NCI-H146 (cell line): ENCODE results near the gene PLXNA3.
"Not testable (repeated sequence)": the region's sequence is repeated elsewhere in the genome, so short reads cannot be mapped to it uniquely, and the experiment has no call there.

Source experiments
- DNase-seq: peaks from one replicate; lab custom pipeline; 2025; lab: John Stamatoyannopoulos, UW

Gene PLXNA3

DNA sequence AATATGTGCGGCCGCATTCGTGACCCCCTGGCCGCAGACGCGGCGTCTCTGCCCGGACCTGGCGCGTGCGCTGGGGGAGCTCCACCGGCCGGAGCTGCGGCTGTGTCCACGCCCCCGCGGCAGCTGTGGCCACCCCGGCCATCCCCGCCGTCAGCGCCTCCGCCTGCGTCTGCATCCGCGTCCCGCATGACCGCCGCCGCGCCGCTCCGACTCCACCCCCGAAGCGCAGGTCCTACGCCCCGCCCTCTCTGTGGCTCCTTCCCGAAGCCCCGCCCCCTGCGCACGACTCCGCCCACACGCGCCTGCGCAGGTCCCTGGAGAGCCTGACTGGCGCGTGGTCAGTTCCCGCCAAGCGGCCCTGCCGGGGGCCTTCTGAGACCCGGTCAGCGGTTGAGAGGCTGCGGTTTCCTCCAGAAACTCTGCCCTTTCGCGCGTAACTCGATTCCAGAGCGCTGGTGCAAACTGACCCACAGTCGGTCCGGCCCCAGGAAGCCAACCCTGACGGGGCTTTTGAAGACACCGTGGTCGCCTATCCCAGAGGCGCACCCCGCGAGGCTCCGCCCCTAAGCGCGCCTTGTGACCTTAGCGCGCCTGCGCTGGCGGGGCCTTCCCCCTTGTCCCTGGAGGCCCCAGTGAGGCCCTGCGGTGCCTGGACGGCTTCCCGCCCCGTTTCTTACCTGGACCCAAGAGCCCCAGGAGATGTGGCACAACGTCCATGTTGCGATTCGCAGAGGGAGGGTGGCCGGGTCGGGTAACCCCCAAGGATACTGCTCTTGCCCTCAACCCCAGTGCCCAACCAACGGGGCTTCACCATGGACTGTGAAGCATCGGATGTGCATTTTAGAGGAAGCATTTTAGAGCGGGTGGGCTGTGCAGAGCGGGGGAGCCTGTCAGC is 20.9 kb downstream of the PLXNA3 start, which contains the start of gene LAGE3:
Gene LAGE3, minus strand, starts transcription at position 554 of the 895 bp plus-strand sequence. Its CDS starts 366 bp downstream, at position 188.
- peak; percentile 91 for DNase-seq

DNA sequence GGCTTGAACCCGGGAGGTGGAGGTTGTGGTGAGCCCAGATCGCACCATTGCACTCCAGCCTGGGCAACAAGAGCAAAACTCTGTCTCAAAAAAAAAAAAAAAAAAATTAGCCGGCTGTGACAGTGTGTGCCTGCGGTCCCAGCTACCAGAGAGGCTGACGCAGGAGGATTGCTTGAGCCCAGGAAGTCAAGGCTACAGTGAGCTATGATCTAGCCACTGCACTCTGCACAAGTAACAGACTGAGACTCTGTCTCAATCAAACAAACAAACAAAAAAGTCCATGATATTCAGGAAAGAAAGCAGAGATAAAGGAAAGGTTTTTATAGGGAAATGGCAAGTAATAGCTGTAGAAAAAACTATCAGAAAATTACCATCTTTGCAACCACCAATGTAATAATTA is 23.1 kb downstream of the PLXNA3 start:
- DNase-seq: no peak

DNA sequence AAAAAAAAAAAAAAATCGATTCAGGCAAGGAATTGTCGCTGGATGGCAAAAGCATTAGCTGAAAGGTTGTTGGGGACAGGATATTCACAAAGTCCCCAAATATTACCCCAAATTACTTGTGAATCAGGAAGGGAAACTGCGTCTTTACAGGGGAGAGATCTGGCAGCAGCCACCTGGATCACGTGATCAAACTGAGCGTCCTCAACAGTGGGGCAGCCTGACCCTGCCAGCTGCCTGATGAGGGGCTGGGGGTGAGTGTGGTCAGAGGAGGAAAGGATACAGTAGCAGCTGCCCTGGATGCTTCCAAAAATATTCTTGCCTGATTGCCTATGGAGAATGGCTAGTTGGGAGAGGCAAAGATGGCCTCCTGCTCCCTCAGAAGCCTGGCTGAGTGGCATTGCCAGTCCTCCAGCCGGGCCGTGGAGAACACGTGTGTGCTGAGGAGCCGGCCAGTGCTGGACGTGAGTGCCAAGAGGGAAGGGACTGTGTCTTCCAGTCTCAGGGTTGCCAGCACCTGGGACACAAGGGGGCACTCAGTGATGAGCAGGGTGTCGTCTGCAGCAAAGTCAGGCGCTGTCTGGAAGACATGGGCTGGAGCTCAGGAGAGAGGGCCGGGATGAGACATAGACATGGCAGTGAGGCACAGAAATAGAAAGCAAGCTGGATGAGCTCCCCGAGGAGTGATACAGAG is 24.0 kb downstream of the PLXNA3 start:
- no peak for DNase-seq

DNA sequence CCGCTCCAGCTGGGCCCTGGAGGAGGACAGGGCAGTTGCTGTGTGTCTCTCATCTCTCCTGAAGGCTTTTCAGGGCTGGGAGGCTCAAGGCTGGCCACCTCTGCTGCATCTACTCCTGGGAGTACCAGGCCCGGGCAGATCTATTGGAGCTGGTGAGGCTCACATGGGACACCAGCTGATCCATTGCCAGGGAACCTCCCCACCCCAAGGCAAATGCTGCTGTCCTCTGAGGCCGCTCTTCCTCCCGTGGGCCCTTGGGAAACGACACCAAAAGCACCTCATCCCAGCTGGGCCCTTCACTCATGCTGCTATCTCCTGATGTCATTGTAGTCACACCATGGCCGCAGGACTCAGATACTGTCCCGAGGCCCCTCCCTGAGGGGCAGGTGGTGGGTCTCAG is 24.7 kb downstream of the PLXNA3 start:
- DNase-seq: no peak

DNA sequence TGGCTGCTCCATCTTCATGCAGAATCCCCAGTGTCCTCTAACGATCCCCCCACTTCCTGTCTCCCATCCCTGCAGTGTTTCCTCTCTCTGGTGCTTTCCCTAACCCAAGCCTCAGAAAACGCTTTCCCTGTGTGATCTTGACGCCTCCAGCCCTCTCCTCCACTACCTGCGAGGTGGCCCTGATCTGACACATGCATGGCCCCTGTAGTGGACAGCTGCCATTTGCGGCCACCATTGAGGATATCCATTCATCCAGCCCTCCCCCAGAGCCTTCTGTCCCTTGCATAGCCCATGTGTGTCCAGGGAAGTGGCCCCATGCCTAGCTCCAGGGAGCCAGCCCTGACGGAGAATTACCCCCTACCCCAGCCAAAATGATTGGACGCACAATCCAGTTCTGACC is 25.2 kb downstream of the PLXNA3 start:
- DNase-seq: no peak

DNA sequence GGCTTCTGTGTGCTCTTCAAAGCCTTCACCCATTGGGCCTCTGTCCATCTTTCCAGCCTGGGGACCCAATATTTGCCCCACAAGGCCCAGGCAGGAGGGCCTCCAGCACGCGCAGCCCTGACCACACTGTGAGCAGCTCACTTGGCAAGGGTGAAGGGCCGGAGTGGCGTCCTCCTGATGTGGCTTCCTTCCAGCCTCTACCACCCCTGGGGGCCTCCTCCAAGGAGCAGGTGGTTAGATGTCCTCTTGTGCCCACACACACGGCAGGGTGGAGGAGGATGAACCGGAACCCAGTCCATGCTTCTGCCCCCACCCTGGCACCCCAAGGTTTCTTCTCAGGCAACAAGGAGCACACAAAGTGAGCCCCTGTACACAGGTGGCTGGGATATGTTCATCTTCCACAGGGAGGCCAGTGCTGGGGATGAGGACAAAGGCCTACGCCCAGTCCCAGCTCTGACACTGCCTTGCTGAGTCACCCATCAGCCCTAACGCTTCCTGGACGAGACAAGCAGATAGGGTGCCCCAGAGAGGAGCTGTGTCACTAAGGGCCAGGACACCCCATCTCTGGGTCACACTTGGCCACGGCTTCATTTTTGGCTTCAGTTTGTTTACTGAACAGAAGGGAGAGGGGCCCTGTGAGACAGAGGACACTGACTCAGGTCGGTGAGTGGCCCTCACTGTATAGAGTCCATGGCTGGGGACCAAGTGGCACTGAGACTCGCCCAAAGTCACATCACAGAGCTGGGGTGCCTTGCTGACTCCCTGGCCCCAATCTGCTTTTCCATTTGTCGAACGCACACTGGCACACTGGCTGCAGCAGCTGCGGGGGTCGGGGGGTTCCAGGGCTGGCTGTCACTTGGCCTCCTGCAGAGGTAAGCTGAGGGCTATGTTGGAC is 26.4 kb downstream of the PLXNA3 start:
- no peak for DNase-seq

DNA sequence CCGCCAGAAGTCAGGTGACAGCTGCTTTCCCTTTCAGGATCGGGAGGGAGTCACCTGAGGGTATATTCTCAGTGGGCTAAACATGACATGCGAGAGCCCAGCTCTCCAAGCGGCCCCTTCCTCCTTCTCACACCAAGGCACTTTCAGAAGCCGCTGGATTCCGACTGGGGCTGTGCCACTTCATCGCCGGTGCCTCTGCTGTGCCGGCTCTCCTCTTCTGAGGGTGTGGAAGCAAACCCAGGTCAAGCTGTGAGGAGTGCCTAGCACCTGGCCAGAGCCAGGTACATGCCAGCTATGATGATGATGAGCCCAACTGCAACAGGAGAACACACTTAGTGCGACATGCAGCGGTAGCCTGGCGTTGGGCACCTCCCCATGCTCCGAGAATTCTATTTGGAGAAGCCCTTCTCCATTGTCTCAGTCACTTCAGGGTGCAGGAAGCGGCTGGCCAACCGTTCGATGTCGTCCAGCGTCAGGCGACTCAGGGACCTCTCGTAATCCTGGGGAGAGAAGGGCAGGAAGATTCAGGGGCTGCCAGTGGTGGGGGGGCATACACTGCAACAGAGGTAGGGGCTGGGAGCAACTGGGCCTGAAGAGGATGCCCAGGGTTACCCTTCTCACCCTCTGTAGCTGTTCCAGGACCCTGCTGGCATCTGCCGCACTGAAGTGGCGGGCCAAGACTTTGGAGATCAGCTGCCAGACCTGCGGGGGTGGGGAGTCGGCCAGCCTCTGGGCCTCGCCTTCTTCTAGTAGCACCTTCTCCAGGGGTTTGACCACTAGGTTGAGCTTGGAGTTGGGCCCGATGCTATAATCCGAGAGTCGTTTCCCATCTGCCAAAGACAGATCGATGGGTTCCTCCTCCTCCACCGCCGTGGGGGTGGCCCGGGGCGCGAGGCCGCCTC is 27.3 kb downstream of the PLXNA3 start:
- no peak for DNase-seq

DNA sequence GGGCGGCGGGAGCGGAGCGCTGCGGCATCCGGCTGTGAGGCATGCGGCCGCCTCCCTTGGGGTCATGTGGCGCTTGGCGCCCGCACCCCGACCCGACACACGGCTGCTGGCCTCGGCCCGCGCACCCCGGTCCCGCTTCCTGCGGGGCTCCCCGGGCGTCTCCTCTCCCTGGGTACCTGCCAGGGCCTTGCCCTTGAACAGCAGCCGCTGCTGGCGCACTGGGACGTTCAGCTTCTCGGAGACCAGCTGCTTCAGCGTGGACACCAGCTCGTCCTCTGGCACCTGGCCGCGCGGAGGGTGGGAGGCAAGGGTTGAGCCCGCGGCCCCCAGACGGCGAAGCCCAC is 27.9 kb downstream of the PLXNA3 start:
- peak; percentile 32 for DNase-seq

DNA sequence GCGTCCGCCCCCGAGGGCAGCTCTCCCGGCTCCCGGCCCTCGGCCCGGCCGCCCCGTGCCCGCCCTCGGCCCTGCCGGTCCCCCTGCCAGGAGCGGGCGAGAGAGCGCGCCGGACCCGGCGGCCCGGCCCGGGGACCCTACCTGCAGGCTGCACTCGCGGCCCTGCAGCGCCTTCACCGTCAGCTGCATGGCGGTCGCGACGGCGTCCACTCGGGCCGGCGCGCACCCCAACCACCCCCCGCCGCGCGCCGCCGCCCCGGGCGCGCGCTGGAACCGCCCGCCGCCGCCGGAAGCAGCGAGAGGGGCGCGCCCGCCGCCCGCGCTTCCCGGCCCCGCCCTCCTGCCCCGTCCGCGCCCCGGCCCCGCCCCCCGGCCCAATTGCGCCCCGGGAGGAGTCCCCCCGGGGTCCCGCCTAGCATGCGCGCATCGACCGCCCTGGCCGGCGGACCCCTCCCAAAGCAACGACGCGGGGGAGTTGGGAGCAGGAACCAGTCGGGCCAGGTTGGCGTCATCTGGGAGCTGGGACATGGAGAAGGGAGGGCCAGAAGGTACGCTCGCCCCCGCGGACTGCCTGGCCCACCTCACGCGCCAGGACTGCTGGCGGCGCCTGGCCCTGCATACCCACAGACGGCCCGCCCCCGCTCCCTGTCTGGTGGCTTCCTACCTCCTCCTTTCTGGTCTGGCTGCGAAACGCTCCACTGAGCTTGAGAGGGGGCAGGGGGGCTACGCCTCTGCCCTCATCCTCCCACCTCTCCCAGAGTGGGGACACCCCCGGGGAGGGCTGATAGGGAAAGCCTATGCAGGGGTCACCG is 28.5 kb downstream of the PLXNA3 start, which contains the start of gene UBL4A:
Gene UBL4A, minus strand, starts transcription at position 220 of the 812 bp plus-strand sequence. Its CDS starts 31 bp downstream, at position 189.
- DNase-seq: peak; percentile 45

DNA sequence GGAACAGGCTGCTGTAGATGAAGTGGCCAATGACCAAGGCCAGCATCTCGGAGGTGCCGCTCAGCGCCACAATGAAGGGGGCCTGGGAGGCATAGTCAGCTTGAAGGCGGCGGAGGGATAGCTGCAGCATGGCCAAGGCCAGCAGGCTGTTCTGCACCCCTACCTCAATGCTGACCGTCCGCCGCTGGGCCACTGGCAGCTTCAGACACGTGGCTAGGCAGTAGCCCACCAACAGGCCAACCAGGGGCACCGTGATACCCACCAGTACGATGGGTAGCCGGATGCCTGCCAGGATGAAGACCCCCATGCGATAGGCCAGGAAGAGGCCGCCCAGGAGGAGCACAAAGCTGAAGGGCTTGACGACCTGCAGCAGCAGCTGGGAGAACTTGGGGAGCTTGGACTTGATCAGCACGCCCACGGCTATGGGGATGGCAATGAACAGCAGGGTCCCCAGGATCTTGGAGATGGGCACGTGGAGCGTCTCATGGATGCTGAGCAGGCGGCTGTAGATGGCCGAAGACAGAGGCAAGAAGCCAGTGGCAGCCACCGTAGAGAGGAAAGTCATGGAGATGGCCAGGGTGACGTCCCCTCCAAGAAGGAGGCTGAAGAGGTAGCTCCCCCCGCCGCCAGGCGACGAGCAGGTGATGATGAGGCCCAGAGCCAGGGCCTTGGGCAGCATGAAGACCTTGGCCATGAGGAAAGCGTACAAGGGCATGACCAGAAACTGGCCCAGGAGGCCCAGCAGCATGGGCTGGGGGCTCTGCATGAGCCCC is 29.6 kb downstream of the PLXNA3 start:
- DNase-seq: no peak

DNA sequence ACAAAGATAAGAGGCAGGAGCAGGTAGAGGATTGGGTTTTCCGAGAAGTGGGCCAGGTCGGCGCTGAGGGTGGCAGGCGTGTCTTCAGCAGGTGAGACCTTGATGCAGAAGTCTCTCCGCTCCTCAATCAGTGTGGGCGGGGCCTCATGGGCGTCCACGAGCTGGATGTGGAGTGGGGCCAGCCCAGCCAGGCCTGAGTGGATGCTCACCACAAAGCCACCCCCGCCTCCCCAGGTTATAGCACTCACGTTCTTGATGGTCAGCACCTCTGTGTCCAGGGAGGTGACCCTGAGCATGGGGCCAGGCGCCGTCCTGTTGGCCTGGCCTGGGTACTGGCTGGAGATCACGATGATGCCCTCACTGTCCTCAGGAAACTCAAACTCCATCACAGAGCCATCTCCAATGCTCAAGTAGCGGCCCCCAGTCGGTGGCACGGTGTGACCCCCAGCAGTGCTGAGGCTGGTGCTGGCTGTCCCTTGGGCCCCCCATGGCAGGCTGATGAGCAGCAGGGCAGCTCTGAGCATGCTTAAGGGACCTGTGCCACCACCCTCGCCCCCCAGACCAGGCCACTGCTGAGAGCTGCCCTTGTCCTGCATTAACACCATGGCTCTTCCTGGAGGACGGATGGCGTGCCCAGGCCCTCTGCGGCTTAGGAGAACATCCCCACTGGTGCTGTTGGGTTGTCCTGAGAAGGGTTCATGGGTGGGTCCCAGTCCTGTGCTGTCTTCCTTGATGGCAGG is 30.4 kb downstream of the PLXNA3 start:
- no peak for DNase-seq

DNA sequence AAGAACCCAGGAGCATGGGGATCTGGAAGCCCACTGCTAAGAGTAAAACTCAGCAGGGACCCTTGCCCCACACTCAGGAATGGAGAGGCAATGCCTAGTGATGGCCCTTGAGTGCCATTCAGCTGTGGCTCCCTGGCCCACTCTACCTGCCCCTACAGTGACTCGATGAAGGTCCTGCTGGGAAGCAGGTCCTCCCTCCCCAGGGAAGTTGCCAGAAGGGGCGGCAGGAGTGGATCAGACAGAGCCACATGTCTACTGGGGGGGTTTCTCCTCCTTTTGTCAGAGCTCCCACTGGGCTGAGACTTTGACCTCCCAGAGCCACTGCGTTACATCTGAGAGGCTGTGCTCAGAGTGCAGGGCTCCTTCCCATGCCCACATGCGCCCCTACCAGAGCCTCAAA is 31.1 kb downstream of the PLXNA3 start:
- no peak for DNase-seq

DNA sequence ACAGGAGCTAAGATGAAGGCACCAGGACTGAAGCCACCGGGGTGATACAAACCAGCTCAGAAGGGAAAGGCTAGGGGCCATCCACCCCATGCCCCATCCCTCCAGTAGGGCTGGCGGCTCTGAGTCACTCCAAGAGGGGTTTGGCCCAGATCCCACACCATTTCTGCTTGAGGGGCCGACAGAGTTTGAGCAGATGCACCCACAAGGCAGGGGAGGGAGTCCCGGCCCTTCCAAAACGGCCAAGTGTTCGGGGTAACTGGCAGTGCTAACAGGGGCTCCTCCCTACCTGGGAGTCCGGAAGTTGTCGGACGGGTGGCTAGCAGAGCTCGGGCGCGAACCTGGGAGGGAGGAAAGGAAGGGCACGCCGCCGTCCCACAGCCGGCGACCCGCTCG is 31.9 kb downstream of the PLXNA3 start:
- DNase-seq: no peak

DNA sequence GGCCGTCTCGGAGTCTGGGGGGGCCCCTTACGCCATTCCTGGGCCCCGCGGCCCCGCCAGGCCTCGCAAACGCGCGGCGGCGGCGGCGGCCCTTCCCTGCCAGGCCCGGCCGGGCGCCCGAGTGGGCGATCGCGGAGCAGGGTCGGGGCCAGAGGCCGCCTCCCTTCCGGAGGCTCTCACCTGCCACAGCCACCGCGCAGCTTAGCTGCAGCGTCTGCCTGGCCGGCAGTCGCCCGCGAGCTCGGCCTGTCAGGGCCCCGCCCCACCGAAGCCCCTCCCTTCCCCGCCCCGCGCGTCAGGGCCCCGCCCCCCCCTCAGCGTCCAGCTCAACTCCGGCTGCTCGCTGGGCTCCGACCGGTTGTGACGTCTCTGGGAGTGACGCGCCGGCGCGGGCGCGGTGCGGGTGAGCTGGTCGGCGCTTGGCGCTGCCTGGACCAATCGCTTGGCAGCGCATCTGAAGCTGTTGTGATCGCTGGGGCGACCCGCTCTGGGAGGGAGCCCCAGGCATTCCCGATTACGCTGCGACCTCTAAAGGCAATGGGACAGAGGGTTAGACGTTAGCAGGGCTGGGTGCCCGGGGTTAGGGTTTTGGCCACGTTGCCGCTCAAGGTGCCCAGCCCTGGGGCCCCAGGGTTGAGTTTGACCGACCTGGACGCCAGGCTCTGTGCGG is 32.5 kb downstream of the PLXNA3 start, which contains the start of gene SLC10A3:
Gene SLC10A3, minus strand, starts transcription at position 216 of the 670 bp plus-strand sequence. CDS start 1,689 bp downstream, outside the sequence.
- DNase-seq: peak; percentile 93

DNA sequence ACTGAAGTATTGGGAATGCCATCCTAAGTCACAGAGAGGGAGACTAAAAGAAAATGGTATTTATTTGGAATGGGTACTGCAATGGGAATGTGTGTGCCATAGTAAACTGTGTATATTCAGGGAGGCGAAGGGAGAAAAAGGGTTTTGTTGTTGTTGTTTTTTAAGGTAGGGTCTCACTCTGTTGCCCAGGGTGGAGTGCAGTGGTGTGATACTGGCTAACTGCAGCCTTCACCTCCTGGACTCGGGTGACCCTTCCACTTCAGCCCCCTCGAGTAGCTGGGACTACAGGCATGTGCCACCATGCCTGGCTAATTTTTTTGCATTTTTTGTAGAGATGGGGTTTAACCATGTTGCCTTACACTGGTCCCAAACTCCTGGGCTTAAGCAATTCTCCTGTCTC is 36.6 kb downstream of the PLXNA3 start:
- no peak for DNase-seq

DNA sequence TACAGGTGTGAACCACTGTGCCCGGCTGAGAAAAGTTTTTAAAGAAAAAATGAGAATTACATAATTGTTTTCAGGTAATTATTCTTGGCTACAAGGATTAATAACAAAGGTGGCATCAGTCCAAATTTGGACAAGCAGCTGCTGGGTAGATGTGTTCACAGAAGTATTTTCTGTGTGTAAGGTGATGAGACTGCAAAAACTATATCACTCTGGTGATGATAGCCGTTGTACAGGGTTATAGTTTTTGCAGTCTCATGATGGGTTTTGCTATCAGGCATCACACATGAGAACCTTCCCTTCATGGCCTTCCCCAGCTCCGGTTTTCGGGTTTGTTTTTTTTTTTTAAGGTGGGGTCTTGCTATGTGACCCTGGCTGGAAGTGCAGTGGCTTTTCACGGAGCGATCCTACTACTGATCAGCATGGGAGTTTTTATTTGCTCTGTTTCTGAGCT is 37.4 kb downstream of the PLXNA3 start:
- DNase-seq: no peak

DNA sequence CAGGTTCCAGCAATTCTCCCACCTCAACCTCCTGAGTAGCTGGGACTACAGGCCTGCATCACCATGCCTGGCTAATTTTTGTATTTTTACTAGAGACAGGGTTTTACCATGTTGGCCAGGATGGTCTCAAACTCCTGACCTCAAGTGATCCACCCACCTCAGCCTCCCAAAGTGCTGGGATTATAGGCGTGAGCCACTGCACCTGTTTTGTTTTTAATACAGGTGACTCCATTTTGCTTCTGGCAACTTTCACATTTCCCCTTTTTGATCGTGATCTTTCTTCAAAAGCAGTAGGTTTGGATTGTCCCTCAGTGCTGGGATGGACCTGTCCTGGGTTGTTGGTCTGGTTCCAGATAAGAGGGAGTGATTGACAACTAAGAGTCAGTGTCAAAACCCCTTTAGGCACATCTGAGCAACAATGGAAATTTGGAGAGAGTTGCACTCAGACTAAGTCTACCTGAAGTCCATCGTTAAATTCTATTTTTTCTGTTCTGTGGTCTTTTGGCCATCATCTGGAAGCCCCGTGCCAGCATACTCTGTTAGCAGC is 38.6 kb downstream of the PLXNA3 start:
- not testable (repeated sequence) for DNase-seq

DNA sequence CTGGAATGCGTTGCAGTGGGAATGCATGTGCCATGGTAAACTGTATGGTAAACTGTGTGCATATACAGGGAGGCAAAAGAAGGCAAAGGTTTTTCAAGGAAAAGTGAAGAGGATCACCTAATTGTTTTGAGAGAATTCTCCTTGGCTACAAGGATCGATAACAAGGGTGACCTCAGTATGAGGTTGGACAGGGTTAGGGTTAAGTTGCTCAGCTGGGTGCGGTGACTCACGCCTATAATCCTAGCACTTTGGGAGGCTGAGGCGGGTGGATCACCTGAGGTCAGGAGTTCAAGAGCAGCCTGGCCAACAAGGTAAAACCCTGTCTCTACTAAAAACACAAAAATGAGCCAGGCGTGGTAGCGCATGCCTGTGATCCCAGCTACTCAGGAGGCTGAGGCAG is 43.3 kb downstream of the PLXNA3 start:
- not testable (repeated sequence) for DNase-seq
